Gastrocnemius medialis (tissue), 4 donors: ENCODE measurements around the gene INPP5A. TPM values are rescaled to one million over a fixed set of nuclear protein-coding genes. Genes with fewer than 3 reads are reported as not detected.

Experiments
- ATAC-seq, 2 donors: fragments of 150-250 bp; one replicate each; pipeline ENCODE4 v1.9.1; 2016
- DNase-seq, 2 donors: peaks; one replicate each; pipeline ENCODE4 v3.0.0-alpha.2; 2019
- H3K27ac ChIP-seq, 4 donors: fragments of 200-600 bp; sonication (generic); 1 replicate in 1 of 4; 2 replicates in 3 of 4; pipeline ENCODE4 v1.5.1; 2016 to 2018; ENCODE audit warnings: mild to moderate bottlenecking in 2 of 4, moderate library complexity in 1 of 4
- H3K27me3 ChIP-seq, 3 donors: fragments of 200-600 bp; sonication (generic) in 2 of 3; 1 replicate in 1 of 3; 2 replicates in 2 of 3; pipeline versions ENCODE4 v1.5.1 to v1.6.0; 2016 to 2019; ENCODE audit warnings: mild to moderate bottlenecking in 1 of 3, moderate library complexity in 1 of 3
- H3K36me3 ChIP-seq, 2 donors: fragments of 200-600 bp; sonication (generic) in 1 of 2; one replicate each; pipeline ENCODE4 v1.5.1; 2017 to 2018
- H3K4me1 ChIP-seq, 2 donors: fragments of 200-600 bp; sonication (generic) in 1 of 2; one replicate each; pipeline ENCODE4 v1.5.1; 2016 to 2017; ENCODE audit warnings: mild to moderate bottlenecking in 2 of 2
- H3K4me3 ChIP-seq, 4 donors: fragments of 200-600 bp; sonication (generic) in 3 of 4; 1 replicate in 1 of 4; 2 replicates in 3 of 4; pipeline ENCODE4 v1.5.1; 2016 to 2019; ENCODE audit warnings: mild to moderate bottlenecking in 2 of 4
- H3K9me3 ChIP-seq, 3 donors: fragments of 200-600 bp; sonication (generic) in 2 of 3; 1 replicate in 1 of 3; 2 replicates in 2 of 3; pipeline ENCODE4 v1.5.1; 2016 to 2019
- CTCF ChIP-seq, 5 experiments: fragments of 450-650 bp in 3 of 5; fragments of 200-600 bp in 2 of 5; sonication (generic) in 2 of 5; IDR thresholded peaks in 4 of 5; conservative IDR thresholded peaks in 1 of 5; 1 replicate in 4 of 5; 2 replicates in 1 of 5; pipeline ENCODE4 v1.5.1; 2016 to 2019; ENCODE audit warnings: antibody characterized with exemption in 5 of 5, mild to moderate bottlenecking in 3 of 5, moderate library complexity in 3 of 5
- POLR2A ChIP-seq, 2 donors: fragments of 450-650 bp; IDR thresholded peaks; one replicate each; pipeline ENCODE4 v1.6.1; 2017; ENCODE audit warnings: antibody characterized with exemption in 2 of 2, mild to moderate bottlenecking in 2 of 2, moderate library complexity in 2 of 2
- in situ Hi-C, 4 donors: fragments of 200-750 bp; cut with MboI; loops; one replicate each; pipeline versions ENCODE4 v1.15.0 to v1.8.0; 2017; ENCODE audit warnings: low sequenced_read_pairs in 4 of 4
- intact Hi-C: fragments of 100-400 bp; cut with DNase I; formaldehyde crosslinking; loops from one replicate; pipeline ENCODE4 v1.15.1; 2023; ENCODE audit warnings: low total_unique reads
- total RNA-seq, 4 donors: library from RNA; depleted of rRNA; stranded (reverse); fragments of >200 nt; gene quantifications; one replicate each; pipeline versions ENCODE4 v1.1.0 to v1.2.3, GENCODE V29; 2016

Gene INPP5A
- total RNA-seq, 4 donors from 2014 or later = 74.9 to 107 (median 92.4) TPM

GRCh38 chr10:132700156-132701098 lies 162.8 kb downstream of the INPP5A start:
- Histone ChIP-seq H3K4me1 (peaks cover 0 to under 1% of the 10 kb centered on the region in 2 donors), H3K4me3 (no peak overlapping the region), H3K27ac (no peak overlapping the region), H3K9me3 (no peaks in the 10 kb centered on the region), H3K36me3 (peaks cover 0 to 4% of the 10 kb centered on the region in 2 donors), H3K27me3 (no peaks in the 10 kb centered on the region)
- ATAC-seq (no peak), DNase-seq (no peak)
- intact Hi-C loops (no loop called here), in situ Hi-C loops (no loop called here)
- TF ChIP-seq CTCF (IDR thresholded peaks at IDR 0.05 in 4 of 5, conservative IDR thresholded peaks at IDR 0.05 in 1 of 5) (no peak), POLR2A (IDR thresholded peaks at IDR 0.05) (no peak)

GRCh38 chr10:132701099-132701845 lies 163.7 kb downstream of the INPP5A start:
- no peak overlapping the region for H3K4me3 ChIP-seq
- intact Hi-C loops (no loop called here), in situ Hi-C loops (no loop called here)
- peaks cover 0 to 6% of the 10 kb centered on the region in 2 donors for H3K4me1 ChIP-seq
- no peak overlapping the region for H3K27ac ChIP-seq
- no peak for ATAC-seq
- no peaks in the 10 kb centered on the region for H3K27me3 ChIP-seq
- peaks cover 0 to 4% of the 10 kb centered on the region in 2 donors for H3K36me3 ChIP-seq
- no peaks in the 10 kb centered on the region for H3K9me3 ChIP-seq
- DNase-seq = no peak
- TF ChIP-seq POLR2A (IDR thresholded peaks at IDR 0.05) (no peak), CTCF (IDR thresholded peaks at IDR 0.05 in 4 of 5, conservative IDR thresholded peaks at IDR 0.05 in 1 of 5) (no peak)

- peaks cover 0 to 8% of the 10 kb centered on the region in 2 donors for H3K4me1 ChIP-seq
Measured at GRCh38 chr10:132701846-132702190, 164.2 kb downstream of the INPP5A start.

GRCh38 chr10:132702601-132703418 lies 165.2 kb downstream of the INPP5A start:
- intact Hi-C loops (no loop called here), in situ Hi-C loops (no loop called here)
- ATAC-seq (no peak), DNase-seq (no peak)
- peaks cover 0 to 4% of the 10 kb centered on the region in 2 donors for H3K36me3 ChIP-seq
- H3K27ac ChIP-seq = no peak overlapping the region
- H3K4me3 ChIP-seq = no peak overlapping the region
- H3K27me3 ChIP-seq = no peaks in the 10 kb centered on the region
- H3K9me3 ChIP-seq = no peaks in the 10 kb centered on the region
- peaks cover 0 to 8% of the 10 kb centered on the region in 2 donors for H3K4me1 ChIP-seq
- TF ChIP-seq POLR2A (IDR thresholded peaks at IDR 0.05) (no peak), CTCF (IDR thresholded peaks at IDR 0.05 in 4 of 5, conservative IDR thresholded peaks at IDR 0.05 in 1 of 5) (no peak)

More at GRCh38 chr10:132701846-132702190, 164.2 kb downstream of the INPP5A start:
- H3K27ac ChIP-seq = no peak overlapping the region
- intact Hi-C loops = no loop called here
- DNase-seq (no peak), ATAC-seq (no peak)
- in situ Hi-C loops = no loop called here
- H3K27me3 ChIP-seq = no peaks in the 10 kb centered on the region
- H3K4me3 ChIP-seq = no peak overlapping the region
- peaks cover 0 to 4% of the 10 kb centered on the region in 2 donors for H3K36me3 ChIP-seq
- H3K9me3 ChIP-seq = no peaks in the 10 kb centered on the region
- TF ChIP-seq POLR2A (IDR thresholded peaks at IDR 0.05) = no peak
